Keratinocyte (primary cell): Measurements from ENCODE around the gene REELD1. TPM values are rescaled to one million over a fixed set of nuclear protein-coding genes. Genes with fewer than 3 reads are reported as not detected.

Experiments used
- DNase-seq: peaks from one replicate; pipeline ENCODE4 v3.0.0-alpha.2; 2011; ENCODE audit warnings: low read depth, missing footprints, low spot score
- FAIRE-seq: peaks from 2 replicates; lab custom pipeline; 2011; peaks lifted over from hg19 to GRCh38; lab: Jason Lieb, UNC
- H2AFZ ChIP-seq: 2 replicates; pipeline ENCODE4 v1.6.0; 2012; ENCODE audit warnings: low read length, control low read depth, inconsistent platforms; ENCODE audit not compliant: control insufficient read depth
- H3K27ac ChIP-seq: 2 replicates; pipeline ENCODE4 v1.5.1; 2011; ENCODE audit warnings: low read length; ENCODE audit not compliant: control insufficient read depth, insufficient read depth
- H3K27me3 ChIP-seq: 3 replicates; pipeline ENCODE4 v1.6.0; 2011; ENCODE audit warnings: low read length; ENCODE audit not compliant: control insufficient read depth, insufficient read depth; ENCODE audit errors: extremely low read depth
- H3K36me3 ChIP-seq, 2 experiments: 2 replicates in 1 of 2; 3 replicates in 1 of 2; pipeline ENCODE4 v1.5.1; 2011; ENCODE audit warnings: low read length in 2 of 2, mild to moderate bottlenecking in 1 of 2; ENCODE audit not compliant: control insufficient read depth in 2 of 2, insufficient read depth in 2 of 2; ENCODE audit errors: extremely low read depth in 1 of 2
- H3K4me1 ChIP-seq: 3 replicates; pipeline ENCODE4 v1.5.1; 2011; ENCODE audit warnings: low read length; ENCODE audit not compliant: control insufficient read depth, insufficient read depth; ENCODE audit errors: extremely low read depth
- H3K4me2 ChIP-seq: 3 replicates; pipeline ENCODE4 v1.6.0; 2011; ENCODE audit warnings: low read depth, low read length; ENCODE audit not compliant: control insufficient read depth, insufficient read depth; ENCODE audit errors: extremely low read depth
- H3K4me3 ChIP-seq, 3 experiments: fragments of 200-600 bp in 1 of 3; sonication (generic) in 1 of 3; 2 replicates in 2 of 3; 3 replicates in 1 of 3; pipeline ENCODE4 v1.5.1; 2011 to 2016; ENCODE audit warnings: low read length in 3 of 3, mild to moderate bottlenecking in 3 of 3, control low read depth in 2 of 3, inconsistent platforms in 1 of 3, low read depth in 1 of 3, mixed read lengths in 1 of 3, mixed run types in 1 of 3, moderate library complexity in 1 of 3; ENCODE audit not compliant: control insufficient read depth in 2 of 3, insufficient read depth in 2 of 3; ENCODE audit errors: extremely low read depth in 1 of 3
- H3K79me2 ChIP-seq: 2 replicates; pipeline ENCODE4 v1.6.0; 2012; ENCODE audit warnings: low read length; ENCODE audit not compliant: control insufficient read depth, insufficient read depth
- H3K9ac ChIP-seq: 3 replicates; pipeline ENCODE4 v1.6.0; 2011; ENCODE audit warnings: low read length; ENCODE audit not compliant: control insufficient read depth, insufficient read depth; ENCODE audit errors: extremely low read depth
- H3K9me1 ChIP-seq: 3 replicates; pipeline ENCODE4 v1.6.0; 2011; ENCODE audit warnings: low read length; ENCODE audit not compliant: control insufficient read depth, insufficient read depth; ENCODE audit errors: extremely low read depth
- H3K9me3 ChIP-seq: 2 replicates; pipeline ENCODE4 v1.5.1; 2012; ENCODE audit warnings: low read depth, low read length; ENCODE audit not compliant: control insufficient read depth
- H4K20me1 ChIP-seq: 3 replicates; pipeline ENCODE4 v1.6.0; 2011; ENCODE audit warnings: low read length; ENCODE audit not compliant: control insufficient read depth, insufficient read depth; ENCODE audit errors: extremely low read depth
- EZH2 ChIP-seq: IDR thresholded peaks from one replicate; pipeline ENCODE4 v1.6.1; 2012; ENCODE audit warnings: inconsistent platforms, mild to moderate bottlenecking, low read length, moderate library complexity
- dilution Hi-C: fragments of 300-500 bp; cut with MboI; formaldehyde crosslinking; loops from one replicate; pipeline ENCODE4 v1.7.0; 2020; ENCODE audit warnings: low sequenced_read_pairs; ENCODE audit not compliant: extremely low pct_ligation_motif_present
- polyA plus RNA-seq, 5 experiments: library from polyadenylated mRNA; depleted of rRNA in 3 of 5; stranded (reverse) in 3 of 5; stranded (forward) in 1 of 5; unstranded in 1 of 5; fragments of >200 nt; gene quantifications; 1 replicate in 1 of 5; 2 replicates in 3 of 5; 3 replicates in 1 of 5; pipeline versions ENCODE4 v1.2.1 to v1.2.3, GENCODE V29; 2011 to 2012; ENCODE audit warnings: missing spikeins in 2 of 5, low read depth in 1 of 5, low replicate concordance in 1 of 5
- TF ChIP-seq, protein P1 (sequence below), 3 experiments: IDR thresholded peaks in 1 of 3; conservative IDR thresholded peaks in 1 of 3; optimal IDR thresholded peaks in 1 of 3; 2 replicates in 2 of 3; 3 replicates in 1 of 3; pipeline versions ENCODE3 to v1.5.1; 2011; ENCODE audit warnings: low read length in 3 of 3, mild to moderate bottlenecking in 3 of 3, moderate library complexity in 2 of 3, control low read depth in 1 of 3, inconsistent platforms in 1 of 3; ENCODE audit not compliant: insufficient read depth in 2 of 3; ENCODE audit errors: extremely low read depth in 1 of 3

REELD1 gene
- polyA plus RNA-seq, 1 donor (not counting 4 experiments of a cell fraction or from before 2014, with no cell fraction given) = not detected

GRCh38 chr4:146246381-146246780 is 32.0 kb downstream of the REELD1 start:
- H2AFZ ChIP-seq = no peak overlapping the region
- no peak overlapping the region for H3K4me3 ChIP-seq
- no peak for DNase-seq
- H3K9me3 ChIP-seq = no peaks in the 10 kb centered on the region
- FAIRE-seq = no peak
- no peaks in the 10 kb centered on the region for H3K9me1 ChIP-seq
- H3K4me2 ChIP-seq = no peak overlapping the region
- H3K27ac ChIP-seq = no peak overlapping the region
- H3K36me3 ChIP-seq = no peaks in the 10 kb centered on the region
- no peaks in the 10 kb centered on the region for H4K20me1 ChIP-seq
- H3K27me3 ChIP-seq = no peaks in the 10 kb centered on the region
- TF ChIP-seq, protein P1, sequence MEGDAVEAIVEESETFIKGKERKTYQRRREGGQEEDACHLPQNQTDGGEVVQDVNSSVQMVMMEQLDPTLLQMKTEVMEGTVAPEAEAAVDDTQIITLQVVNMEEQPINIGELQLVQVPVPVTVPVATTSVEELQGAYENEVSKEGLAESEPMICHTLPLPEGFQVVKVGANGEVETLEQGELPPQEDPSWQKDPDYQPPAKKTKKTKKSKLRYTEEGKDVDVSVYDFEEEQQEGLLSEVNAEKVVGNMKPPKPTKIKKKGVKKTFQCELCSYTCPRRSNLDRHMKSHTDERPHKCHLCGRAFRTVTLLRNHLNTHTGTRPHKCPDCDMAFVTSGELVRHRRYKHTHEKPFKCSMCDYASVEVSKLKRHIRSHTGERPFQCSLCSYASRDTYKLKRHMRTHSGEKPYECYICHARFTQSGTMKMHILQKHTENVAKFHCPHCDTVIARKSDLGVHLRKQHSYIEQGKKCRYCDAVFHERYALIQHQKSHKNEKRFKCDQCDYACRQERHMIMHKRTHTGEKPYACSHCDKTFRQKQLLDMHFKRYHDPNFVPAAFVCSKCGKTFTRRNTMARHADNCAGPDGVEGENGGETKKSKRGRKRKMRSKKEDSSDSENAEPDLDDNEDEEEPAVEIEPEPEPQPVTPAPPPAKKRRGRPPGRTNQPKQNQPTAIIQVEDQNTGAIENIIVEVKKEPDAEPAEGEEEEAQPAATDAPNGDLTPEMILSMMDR (optimal IDR thresholded peaks at IDR 0.05 in 1 of 3, IDR thresholded peaks at IDR 0.05 in 1 of 3, conservative IDR thresholded peaks at IDR 0.05 in 1 of 3; ENCODE audit: extremely low read depth in 1 of 3, insufficient read depth in 2 of 3, low read length in 3 of 3) = no peak
- TF ChIP-seq EZH2 = no peak
- no peak overlapping the region for H3K9ac ChIP-seq
- no peaks in the 10 kb centered on the region for H3K79me2 ChIP-seq
- H3K4me1 ChIP-seq = peaks cover 10% of the 10 kb centered on the region
- dilution Hi-C loops = no loop called here

DNA sequence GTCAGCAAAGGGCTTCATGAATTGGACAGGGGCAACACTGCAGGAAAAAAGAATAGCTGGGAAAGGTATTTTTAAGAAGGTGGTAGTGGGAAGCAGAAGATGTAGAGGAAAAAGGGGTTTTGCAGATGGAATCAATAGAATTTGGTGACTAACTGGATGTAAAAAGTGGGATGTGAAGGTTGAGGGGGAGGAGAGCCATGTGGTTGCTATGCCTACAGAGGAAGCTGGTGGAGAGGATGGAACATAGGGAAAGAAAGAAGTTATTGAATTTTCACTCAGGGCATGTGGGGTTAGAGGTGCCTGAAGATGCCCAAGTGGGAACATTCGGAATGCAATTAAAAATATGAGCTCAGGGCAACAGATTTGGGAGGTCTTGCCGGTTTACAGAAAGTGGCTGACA is 33.0 kb downstream of the REELD1 start:
- Histone ChIP-seq H2AFZ (no peak overlapping the region), H3K4me3 (no peak overlapping the region), H3K27me3 (no peaks in the 10 kb centered on the region), H3K79me2 (no peaks in the 10 kb centered on the region), H3K27ac (no peak overlapping the region), H3K9me1 (no peaks in the 10 kb centered on the region), H3K9ac (no peak overlapping the region), H3K4me1 (peaks cover under 1% of the 10 kb centered on the region), H3K9me3 (no peaks in the 10 kb centered on the region), H3K36me3 (peaks cover 0 to under 1% of the 10 kb centered on the region in 2 experiments), H4K20me1 (no peaks in the 10 kb centered on the region), H3K4me2 (no peak overlapping the region)
- FAIRE-seq (no peak), DNase-seq (no peak)
- dilution Hi-C loops = no loop called here
- TF ChIP-seq EZH2 = no peak
- TF ChIP-seq, protein P1 (optimal IDR thresholded peaks at IDR 0.05 in 1 of 3, IDR thresholded peaks at IDR 0.05 in 1 of 3, conservative IDR thresholded peaks at IDR 0.05 in 1 of 3; ENCODE audit: extremely low read depth in 1 of 3, insufficient read depth in 2 of 3, low read length in 3 of 3) = no peak
